HFF-Myc (cell line): Measurements from ENCODE around the gene CFAP53.
"Not testable (repeated sequence)": the region's sequence is repeated elsewhere in the genome, so short reads cannot be mapped to it uniquely, and the experiment has no call there.

Experiments
- DNase-seq: peaks from one replicate; pipeline ENCODE4 v3.0.0-alpha.2; 2011; ENCODE audit warnings: low read depth; ENCODE audit errors: extremely low read depth
- H3K4me3 ChIP-seq: replicated peaks from 2 replicates; pipeline ENCODE4 v1.5.1; 2011; ENCODE audit warnings: low read depth, mild to moderate bottlenecking, control low read depth, low read length
- TF ChIP-seq, protein P1 (sequence below): IDR thresholded peaks from 2 replicates; pipeline ENCODE4 v1.5.1; 2012; ENCODE audit warnings: mild to moderate bottlenecking, low read depth, low read length, control low read depth; ENCODE audit errors: missing control alignments

Gene CFAP53

DNA sequence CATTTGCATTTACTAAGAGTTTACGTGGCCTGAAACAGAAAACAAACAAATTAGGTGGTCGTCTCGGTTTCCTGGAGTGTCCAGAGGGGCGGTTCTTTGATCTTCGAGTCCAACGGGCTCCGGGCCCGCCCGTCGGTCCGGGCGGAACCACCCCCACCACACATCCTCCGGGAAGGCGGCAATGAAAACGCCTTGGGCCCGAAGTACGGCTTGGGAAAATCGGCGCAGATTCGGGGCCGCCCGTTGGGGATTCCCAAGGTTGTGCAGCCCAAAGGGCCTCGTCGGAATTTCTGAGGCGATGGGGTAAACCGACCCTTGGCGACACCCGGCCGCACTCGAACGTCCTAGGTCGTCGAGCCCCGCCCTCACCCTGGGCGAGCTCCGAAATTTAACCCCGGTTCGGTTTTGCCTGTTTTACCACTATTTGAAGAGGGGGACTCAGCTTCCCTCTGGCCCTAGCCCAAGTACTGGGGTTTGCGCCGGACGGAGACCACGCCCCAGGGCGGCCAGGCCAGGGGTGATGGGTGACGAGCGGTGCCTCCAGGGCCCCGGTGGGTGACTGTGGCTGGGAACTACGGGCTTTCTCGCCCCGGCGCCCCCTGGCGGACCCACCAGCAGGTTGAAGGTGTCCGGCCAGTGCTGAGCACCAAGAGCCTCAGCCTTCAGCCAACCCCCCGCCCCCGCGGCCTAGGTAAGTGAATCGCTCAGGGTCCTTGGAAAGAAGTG, 1.9 kb upstream of the CFAP53 start:
- TF ChIP-seq, protein P1, sequence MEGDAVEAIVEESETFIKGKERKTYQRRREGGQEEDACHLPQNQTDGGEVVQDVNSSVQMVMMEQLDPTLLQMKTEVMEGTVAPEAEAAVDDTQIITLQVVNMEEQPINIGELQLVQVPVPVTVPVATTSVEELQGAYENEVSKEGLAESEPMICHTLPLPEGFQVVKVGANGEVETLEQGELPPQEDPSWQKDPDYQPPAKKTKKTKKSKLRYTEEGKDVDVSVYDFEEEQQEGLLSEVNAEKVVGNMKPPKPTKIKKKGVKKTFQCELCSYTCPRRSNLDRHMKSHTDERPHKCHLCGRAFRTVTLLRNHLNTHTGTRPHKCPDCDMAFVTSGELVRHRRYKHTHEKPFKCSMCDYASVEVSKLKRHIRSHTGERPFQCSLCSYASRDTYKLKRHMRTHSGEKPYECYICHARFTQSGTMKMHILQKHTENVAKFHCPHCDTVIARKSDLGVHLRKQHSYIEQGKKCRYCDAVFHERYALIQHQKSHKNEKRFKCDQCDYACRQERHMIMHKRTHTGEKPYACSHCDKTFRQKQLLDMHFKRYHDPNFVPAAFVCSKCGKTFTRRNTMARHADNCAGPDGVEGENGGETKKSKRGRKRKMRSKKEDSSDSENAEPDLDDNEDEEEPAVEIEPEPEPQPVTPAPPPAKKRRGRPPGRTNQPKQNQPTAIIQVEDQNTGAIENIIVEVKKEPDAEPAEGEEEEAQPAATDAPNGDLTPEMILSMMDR, result peak; percentile 69
- no peak for DNase-seq
- H3K4me3 ChIP-seq, result peak overlapping the region; percentile 19; the same call in 1 of the 2 replicates

DNA sequence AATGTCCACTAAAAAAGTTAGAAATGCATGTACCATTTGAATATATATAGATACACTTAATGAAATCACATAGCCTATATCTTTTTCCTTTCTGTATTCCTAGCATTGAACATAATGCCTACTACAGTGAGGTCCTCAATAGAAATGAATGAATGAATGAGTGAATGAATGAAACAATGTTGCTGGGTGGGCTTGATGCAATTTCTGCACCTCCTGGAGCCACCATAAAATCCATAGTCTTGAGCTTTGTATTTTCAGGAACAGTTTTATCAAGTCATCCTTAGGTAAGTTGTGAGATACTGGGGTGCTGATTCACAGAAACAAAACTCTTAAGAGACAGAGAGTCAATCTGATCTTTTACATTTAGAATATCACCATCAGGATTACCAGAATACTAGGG, 3.3 kb downstream of the CFAP53 start:
- H3K4me3 ChIP-seq, result no peak overlapping the region
- DNase-seq, result no peak
- TF ChIP-seq, protein P1, result no peak

DNA sequence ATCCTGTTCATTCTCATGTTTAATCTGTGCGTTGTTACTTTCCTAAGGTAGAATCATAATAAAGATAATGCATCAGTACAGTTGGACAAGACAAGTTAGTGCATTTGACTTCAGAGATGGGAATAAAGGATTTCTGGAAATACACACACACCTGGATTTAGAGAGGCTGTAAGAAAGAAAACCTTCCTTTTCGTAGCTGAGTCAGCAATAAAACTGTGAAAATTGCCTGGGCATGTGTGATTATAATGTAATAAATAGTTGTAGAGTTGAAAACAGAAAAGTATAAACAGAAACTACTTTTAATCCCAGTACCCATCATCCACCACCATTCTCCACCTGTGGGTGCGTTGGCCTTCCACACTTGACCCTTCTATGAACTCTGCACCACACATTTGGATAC, 15.4 kb downstream of the CFAP53 start:
- H3K4me3 ChIP-seq, result no peak overlapping the region
- TF ChIP-seq, protein P1, result no peak
- no peak for DNase-seq

DNA sequence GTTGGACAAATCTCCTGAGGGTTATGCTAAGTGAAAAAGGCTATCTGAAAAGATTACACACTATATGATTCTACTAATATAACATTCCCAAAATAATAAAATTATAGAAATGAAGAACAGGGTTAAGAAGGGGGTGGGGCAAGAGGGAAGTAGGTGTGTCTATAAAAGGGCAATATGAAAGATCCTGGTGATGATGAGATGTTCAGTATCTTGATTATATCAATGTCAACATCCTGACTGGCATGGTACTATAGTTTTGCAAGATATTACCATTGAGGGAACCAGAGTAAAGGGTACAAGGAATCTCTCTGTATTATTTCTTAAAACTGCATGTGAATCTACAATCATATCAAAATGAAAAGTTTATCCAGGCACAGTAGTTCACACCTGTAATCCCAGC, 16.7 kb downstream of the CFAP53 start:
- DNase-seq, result no peak
- TF ChIP-seq, protein P1, result no peak
- no peak overlapping the region for H3K4me3 ChIP-seq

DNA sequence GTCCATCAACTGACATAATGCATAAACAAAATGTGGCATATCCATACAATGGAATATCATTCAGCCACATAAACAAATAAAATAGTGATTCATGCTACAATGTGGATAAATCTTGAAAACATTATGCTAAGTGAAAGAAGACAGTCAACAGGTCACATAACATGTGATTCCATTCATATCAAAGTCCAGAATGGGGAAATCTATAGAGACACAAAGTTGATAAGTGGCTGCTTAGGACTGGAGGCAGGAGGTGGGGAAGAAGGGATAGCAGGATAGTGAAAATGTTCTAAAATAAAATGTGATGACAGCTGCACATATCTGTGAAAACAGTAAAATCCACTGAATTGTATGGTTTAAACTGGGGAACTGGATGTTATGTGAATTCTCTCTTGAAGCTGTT, 18.7 kb downstream of the CFAP53 start:
- TF ChIP-seq, protein P1, result no peak
- no peak overlapping the region for H3K4me3 ChIP-seq
- DNase-seq, result no peak

DNA sequence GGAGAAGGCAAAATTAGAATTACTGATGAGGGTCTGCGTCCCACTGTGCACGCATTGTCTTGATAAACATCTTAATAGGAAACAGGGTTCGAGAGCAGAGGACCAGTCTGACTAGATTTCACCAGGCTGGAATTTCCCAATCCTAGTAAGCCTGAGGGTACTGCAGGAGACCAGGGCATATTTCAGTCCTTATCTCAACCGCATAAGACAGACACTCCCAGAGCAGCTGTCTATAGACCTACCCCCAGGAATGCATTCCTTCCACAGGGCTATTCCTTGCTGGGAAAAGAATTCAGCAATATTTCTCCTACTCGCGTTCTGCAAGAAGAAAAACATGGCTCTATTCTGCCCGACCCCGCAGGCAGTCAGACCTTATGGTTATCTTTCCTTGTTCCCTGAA, 24.5 kb downstream of the CFAP53 start:
- not testable (repeated sequence) for H3K4me3 ChIP-seq, DNase-seq

DNA sequence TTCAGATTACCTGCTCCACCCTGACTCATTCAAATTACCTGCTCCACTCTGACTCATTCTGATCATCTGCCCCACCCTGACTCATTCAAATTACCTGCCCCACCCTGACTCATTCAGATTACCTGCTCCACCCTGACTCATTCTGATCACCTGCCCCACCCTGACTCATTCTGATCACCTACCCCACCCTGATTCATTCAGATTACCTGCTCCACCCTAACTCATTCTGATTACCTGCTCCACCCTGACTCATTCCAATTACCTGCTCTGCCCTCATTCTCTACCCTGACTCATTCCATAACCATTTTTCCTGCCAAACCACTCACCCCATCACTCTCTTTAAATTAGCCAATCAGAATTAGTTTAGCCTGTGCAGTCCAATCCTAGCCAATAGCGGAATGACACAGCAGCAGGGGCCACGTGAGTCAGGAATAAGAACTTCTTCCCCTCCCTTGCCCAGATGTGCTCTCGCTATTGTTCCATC, 26.2 kb downstream of the CFAP53 start:
- DNase-seq, result no peak
- no peak overlapping the region for H3K4me3 ChIP-seq
- TF ChIP-seq, protein P1, result no peak
